Activated CD4-positive, alpha-beta memory T cell treated with anti-CD3 and anti-CD28 coated beads for 36 hours (primary cell): ENCODE results near the gene USP2. TPM values are rescaled to one million over a fixed set of nuclear protein-coding genes. Genes with fewer than 3 reads are reported as not detected.
"Not testable (repeated sequence)": the region's sequence is repeated elsewhere in the genome, so short reads cannot be mapped to it uniquely, and the experiment has no call there.

Experiments
- CTCF ChIA-PET: fragments of 350-600 bp; sonication (Branson Sonifier 250); formaldehyde crosslinking; loops from one replicate; lab custom pipeline; 2021; ENCODE audit warnings: antibody characterized with exemption, inconsistent platforms; lab: Charles Lee
- POLR2A ChIA-PET: fragments of 350-600 bp; sonication (Branson Sonifier 250); formaldehyde crosslinking; loops from one replicate; lab custom pipeline; 2021; ENCODE audit warnings: antibody characterized with exemption; lab: Charles Lee
- DNase-seq: peaks from one replicate; pipeline ENCODE4 v3.0.0-alpha.2; 2020
- H3K27ac Mint-ChIP-seq: one replicate; pipeline ENCODE4 v1.8.0; 2021; ENCODE audit warnings: mixed read lengths
- H3K27me3 Mint-ChIP-seq: one replicate; pipeline ENCODE4 v1.8.0; 2021; ENCODE audit warnings: mixed read lengths
- H3K36me3 Mint-ChIP-seq: one replicate; pipeline ENCODE4 v1.8.0; 2021; ENCODE audit warnings: mixed read lengths
- H3K4me1 Mint-ChIP-seq: one replicate; pipeline ENCODE4 v1.8.0; 2021; ENCODE audit warnings: low read depth, mixed read lengths
- H3K4me3 Mint-ChIP-seq: one replicate; pipeline ENCODE4 v1.8.0; 2021; ENCODE audit warnings: mild to moderate bottlenecking, mixed read lengths
- H3K9me3 Mint-ChIP-seq: one replicate; pipeline ENCODE4 v1.8.0; 2021; ENCODE audit warnings: mixed read lengths
- intact Hi-C: fragments of 100-400 bp; cut with micrococcal nuclease; formaldehyde crosslinking; loops from one replicate; pipeline ENCODE4 v1.15.1; 2023
- total RNA-seq, 2 experiments: library from RNA; stranded (reverse); gene quantifications; one replicate each; pipeline ENCODE4 v1.2.3, GENCODE V29; 2021

USP2 gene
- total RNA-seq, 2 experiments from 2014 or later: 1.4 to 2.2 TPM

GRCh38 chr11:119384332-119384731 lies 2.8 kb upstream of the USP2 start:
- POLR2A ChIA-PET: no interaction called here
- Mint-ChIP-seq H3K9me3 (no peaks in the 10 kb centered on the region), H3K27ac (no peak overlapping the region), H3K27me3 (no peaks in the 10 kb centered on the region), H3K4me1 (peaks cover 10% of the 10 kb centered on the region), H3K4me3 (no peak overlapping the region), H3K36me3 (no peaks in the 10 kb centered on the region)
- intact Hi-C loops: loop anchor here (10.0 kb wide), 1 partner anchor 90 kb away; no protein-coding TSS in a partner anchor
- DNase-seq: no peak
- CTCF ChIA-PET: interaction anchor here (0.7 to 12.5 kb wide), 4 partner anchors 13 to 91 kb away, joined by 3 to 237 read pairs (median 28); no protein-coding TSS in a partner anchor

GRCh38 chr11:119382513-119382912 lies 1.0 kb upstream of the USP2 start:
- POLR2A ChIA-PET, H3K9me3 Mint-ChIP-seq, H3K4me3 Mint-ChIP-seq, H3K4me1 Mint-ChIP-seq, H3K27ac Mint-ChIP-seq, H3K36me3 Mint-ChIP-seq, H3K27me3 Mint-ChIP-seq, DNase-seq: not testable (repeated sequence)
- CTCF ChIA-PET: interaction anchor here (1.2 to 12.5 kb wide), 6 partner anchors 12 to 347 kb away, joined by 3 to 237 read pairs (median 40); partner anchors contain the start of gene NECTIN1
- intact Hi-C loops: loop anchor here (10.0 kb wide), 1 partner anchor 92 kb away; no protein-coding TSS in a partner anchor

GRCh38 chr11:119382101-119382500 lies 611 bp upstream of the USP2 start:
- DNase-seq: no peak
- Mint-ChIP-seq H3K36me3 (no peaks in the 10 kb centered on the region), H3K4me1 (peaks cover 10% of the 10 kb centered on the region), H3K4me3 (no peak overlapping the region), H3K27me3 (no peaks in the 10 kb centered on the region), H3K9me3 (no peaks in the 10 kb centered on the region), H3K27ac (no peak overlapping the region)
- intact Hi-C loops: loop anchor here (10.0 kb wide), 1 partner anchor 93 kb away; no protein-coding TSS in a partner anchor
- POLR2A ChIA-PET: no interaction called here
- CTCF ChIA-PET: interaction anchor here (1.2 to 12.5 kb wide), 9 partner anchors 11 to 347 kb away, joined by 3 to 237 read pairs (median 8); partner anchors contain the start of gene NECTIN1

GRCh38 chr11:119380827-119381180 lies 686 bp downstream of the USP2 start:
- H3K9me3 Mint-ChIP-seq: no peaks in the 10 kb centered on the region
- no peaks in the 10 kb centered on the region for H3K36me3 Mint-ChIP-seq
- H3K27ac Mint-ChIP-seq: no peak overlapping the region
- H3K4me3 Mint-ChIP-seq: no peak overlapping the region
- DNase-seq: no peak
- intact Hi-C loops: loop anchor here (1.0 to 10.0 kb wide), 2 partner anchors 25 to 94 kb away; no protein-coding TSS in a partner anchor
- peaks cover 10% of the 10 kb centered on the region for H3K4me1 Mint-ChIP-seq
- POLR2A ChIA-PET: interaction anchor here (0.8 to 1.5 kb wide), 2 partner anchors 19 to 23 kb away, joined by 3 read pairs; no protein-coding TSS in a partner anchor
- CTCF ChIA-PET: interaction anchor here (0.7 to 12.5 kb wide), 19 partner anchors 10 to 348 kb away, joined by 3 to 237 read pairs (median 5); partner anchors contain the start of gene NECTIN1
- H3K27me3 Mint-ChIP-seq: no peaks in the 10 kb centered on the region

- Mint-ChIP-seq H3K4me1 (peaks cover 10% of the 10 kb centered on the region), H3K27me3 (no peaks in the 10 kb centered on the region), H3K27ac (no peak overlapping the region), H3K36me3 (no peaks in the 10 kb centered on the region), H3K9me3 (no peaks in the 10 kb centered on the region), H3K4me3 (no peak overlapping the region)
- intact Hi-C loops: loop anchor here (10.0 kb wide), 1 partner anchor 95 kb away; no protein-coding TSS in a partner anchor
- ChIA-PET CTCF (interaction anchor here (0.8 to 12.5 kb wide), 11 partner anchors 9 to 349 kb away, joined by 3 to 237 read pairs (median 9); partner anchors contain the start of gene NECTIN1), POLR2A (interaction anchor here (1.5 kb wide), 1 partner anchor 23 kb away, joined by 3 read pairs; no protein-coding TSS in a partner anchor)
- no peak for DNase-seq
These were observed 1.2 kb downstream of the USP2 start for GRCh38 chr11:119380160-119380826.

- no peaks in the 10 kb centered on the region for H3K36me3 Mint-ChIP-seq
- ChIA-PET POLR2A (no interaction called here), CTCF (interaction anchor here (1.0 to 12.5 kb wide), 5 partner anchors 17 to 96 kb away, joined by 3 to 237 read pairs (median 4); no protein-coding TSS in a partner anchor)
- H3K4me3 Mint-ChIP-seq: no peak overlapping the region
- H3K27me3 Mint-ChIP-seq: no peaks in the 10 kb centered on the region
- no peak for DNase-seq
- H3K4me1 Mint-ChIP-seq: peaks cover 11% of the 10 kb centered on the region
- intact Hi-C loops: no loop called here
- no peak overlapping the region for H3K27ac Mint-ChIP-seq
- no peaks in the 10 kb centered on the region for H3K9me3 Mint-ChIP-seq
These were observed 2.5 kb downstream of the USP2 start for GRCh38 chr11:119378851-119379465.

GRCh38 chr11:119377961-119378667 lies 3.4 kb downstream of the USP2 start:
- no peak overlapping the region for H3K4me3 Mint-ChIP-seq
- no peaks in the 10 kb centered on the region for H3K9me3 Mint-ChIP-seq
- no peak for DNase-seq
- CTCF ChIA-PET: interaction anchor here (1.3 to 12.5 kb wide), 5 partner anchors 10 to 97 kb away, joined by 3 to 237 read pairs (median 6); no protein-coding TSS in a partner anchor
- H3K27ac Mint-ChIP-seq: no peak overlapping the region
- no peaks in the 10 kb centered on the region for H3K36me3 Mint-ChIP-seq
- no peaks in the 10 kb centered on the region for H3K27me3 Mint-ChIP-seq
- peaks cover 18% of the 10 kb centered on the region for H3K4me1 Mint-ChIP-seq
- POLR2A ChIA-PET: no interaction called here
- intact Hi-C loops: no loop called here

- Mint-ChIP-seq H3K36me3 (no peaks in the 10 kb centered on the region), H3K4me3 (no peak overlapping the region), H3K27ac (no peak overlapping the region), H3K4me1 (peaks cover 18% of the 10 kb centered on the region), H3K9me3 (no peaks in the 10 kb centered on the region), H3K27me3 (no peaks in the 10 kb centered on the region)
- no peak for DNase-seq
- ChIA-PET CTCF (interaction anchor here (1.1 to 12.5 kb wide), 5 partner anchors 9 to 97 kb away, joined by 3 to 237 read pairs (median 22); no protein-coding TSS in a partner anchor), POLR2A (no interaction called here)
- intact Hi-C loops: no loop called here
These were observed 4.2 kb downstream of the USP2 start for GRCh38 chr11:119377112-119377901.

- H3K27ac Mint-ChIP-seq: no peak overlapping the region
- H3K4me1 Mint-ChIP-seq: peaks cover 13% of the 10 kb centered on the region
- ChIA-PET CTCF (interaction anchor here (0.7 to 12.5 kb wide), 6 partner anchors 8 to 100 kb away, joined by 3 to 237 read pairs (median 14); no protein-coding TSS in a partner anchor), POLR2A (no interaction called here)
- peaks cover under 1% of the 10 kb centered on the region for H3K27me3 Mint-ChIP-seq
- no peak for DNase-seq
- intact Hi-C loops: no loop called here
- no peak overlapping the region for H3K4me3 Mint-ChIP-seq
- H3K9me3 Mint-ChIP-seq: no peaks in the 10 kb centered on the region
- H3K36me3 Mint-ChIP-seq: no peaks in the 10 kb centered on the region
These were observed 5.2 kb downstream of the USP2 start for GRCh38 chr11:119376197-119376847.

- H3K27me3 Mint-ChIP-seq: peaks cover 1% of the 10 kb centered on the region
- ChIA-PET CTCF (interaction anchor here (1.1 to 12.5 kb wide), 8 partner anchors 7 to 153 kb away, joined by 3 to 237 read pairs (median 28); partner anchors contain the start of gene USP2), POLR2A (no interaction called here)
- no peaks in the 10 kb centered on the region for H3K36me3 Mint-ChIP-seq
- intact Hi-C loops: no loop called here
- no peak overlapping the region for H3K27ac Mint-ChIP-seq
- no peak overlapping the region for H3K4me3 Mint-ChIP-seq
- H3K9me3 Mint-ChIP-seq: no peaks in the 10 kb centered on the region
- DNase-seq: no peak
- H3K4me1 Mint-ChIP-seq: peaks cover 8% of the 10 kb centered on the region
These were observed 5.9 kb downstream of the USP2 start for GRCh38 chr11:119375337-119376196.
